H9 (cell line): Measurements from ENCODE around the gene LYVE1. TPM values are rescaled to one million over a fixed set of nuclear protein-coding genes. Genes with fewer than 3 reads are reported as not detected.

ENCODE experiments used
- DNase-seq: peaks from one replicate; pipeline ENCODE4 v3.0.0-alpha.2; 2017
- H2AFZ ChIP-seq: one replicate; pipeline ENCODE4 v1.6.1; 2013; ENCODE audit warnings: mild to moderate bottlenecking, low read length, control low read depth, moderate library complexity
- H2AK5ac ChIP-seq: 2 replicates; pipeline ENCODE4 v1.6.1; 2013; ENCODE audit warnings: low read length, control low read depth, mixed read lengths; ENCODE audit not compliant: insufficient read length
- H2BK120ac ChIP-seq: one replicate; pipeline ENCODE4 v1.6.1; 2013; ENCODE audit warnings: low read depth, mild to moderate bottlenecking, low read length, control low read depth, inconsistent platforms; ENCODE audit not compliant: poor library complexity, severe bottlenecking
- H2BK12ac ChIP-seq: 2 replicates; pipeline ENCODE4 v1.6.1; 2013; ENCODE audit warnings: low read length, control low read depth, mixed read lengths, low read depth; ENCODE audit not compliant: insufficient read length
- H2BK15ac ChIP-seq: 2 replicates; pipeline ENCODE4 v1.6.1; 2013; ENCODE audit warnings: low read depth, low read length, control low read depth
- H2BK20ac ChIP-seq: one replicate; pipeline ENCODE4 v1.6.1; 2013; ENCODE audit warnings: low read depth, mild to moderate bottlenecking, low read length, control low read depth, inconsistent platforms; ENCODE audit not compliant: poor library complexity, severe bottlenecking
- H2BK5ac ChIP-seq: 2 replicates; pipeline ENCODE4 v1.6.1; 2013; ENCODE audit warnings: low read length, control low read depth, mixed read lengths; ENCODE audit not compliant: insufficient read length
- H3K14ac ChIP-seq: 2 replicates; pipeline ENCODE4 v1.6.1; 2013; ENCODE audit warnings: low read length, control low read depth; ENCODE audit not compliant: insufficient read depth
- H3K18ac ChIP-seq: 2 replicates; pipeline ENCODE4 v1.6.1; 2013; ENCODE audit warnings: low read depth, mild to moderate bottlenecking, mixed read lengths, low read length, control low read depth; ENCODE audit not compliant: insufficient read length
- H3K23ac ChIP-seq: 2 replicates; pipeline ENCODE4 v1.6.1; 2013; ENCODE audit warnings: low read length, control low read depth, mixed read lengths, low read depth; ENCODE audit not compliant: insufficient read length
- H3K23me2 ChIP-seq: 2 replicates; pipeline ENCODE4 v1.6.1; 2013; ENCODE audit warnings: low read depth, mild to moderate bottlenecking, mixed read lengths, low read length, control low read depth; ENCODE audit not compliant: insufficient read length, poor library complexity, severe bottlenecking
- H3K27ac ChIP-seq: 2 replicates; pipeline ENCODE4 v1.5.1; 2013; ENCODE audit warnings: low read length, control low read depth, mixed read lengths, low read depth; ENCODE audit not compliant: insufficient read length
- H3K27me3 ChIP-seq: 2 replicates; pipeline ENCODE4 v1.6.1; 2013; ENCODE audit warnings: low read length, control low read depth, inconsistent platforms; ENCODE audit not compliant: insufficient read depth
- H3K4ac ChIP-seq: 2 replicates; pipeline ENCODE4 v1.6.1; 2013; ENCODE audit warnings: low read depth, mild to moderate bottlenecking, control low read depth, inconsistent platforms, low read length, moderate library complexity
- H3K4me1 ChIP-seq: 2 replicates; pipeline ENCODE4 v1.6.1; 2013; ENCODE audit warnings: low read length, control low read depth, inconsistent platforms; ENCODE audit not compliant: insufficient read depth
- H3K4me2 ChIP-seq: 2 replicates; pipeline ENCODE4 v1.6.1; 2013; ENCODE audit warnings: low read length, control low read depth, mixed read lengths; ENCODE audit not compliant: insufficient read length, insufficient read depth
- H3K56ac ChIP-seq: 2 replicates; pipeline ENCODE4 v1.6.1; 2013; ENCODE audit warnings: low read depth, mild to moderate bottlenecking, mixed read lengths, low read length, control low read depth; ENCODE audit not compliant: insufficient read length
- H3K79me1 ChIP-seq: 2 replicates; pipeline ENCODE4 v1.6.1; 2013; ENCODE audit warnings: low read depth, mild to moderate bottlenecking, moderate library complexity, low read length, control low read depth, inconsistent platforms; ENCODE audit not compliant: insufficient read depth, poor library complexity, severe bottlenecking
- H3K79me2 ChIP-seq: 2 replicates; pipeline ENCODE4 v1.6.1; 2013; ENCODE audit warnings: low read length, control low read depth, inconsistent platforms; ENCODE audit not compliant: insufficient read depth
- H3K9ac ChIP-seq: 2 replicates; pipeline ENCODE4 v1.6.1; 2013; ENCODE audit warnings: low read length, control low read depth, mixed read lengths; ENCODE audit not compliant: insufficient read length; ENCODE audit errors: extremely low read depth
- H3K9me3 ChIP-seq: one replicate; pipeline ENCODE4 v1.6.1; 2013; ENCODE audit warnings: low read depth, low read length, inconsistent platforms; ENCODE audit not compliant: control insufficient read depth
- H3T11ph ChIP-seq: one replicate; pipeline ENCODE4 v1.6.1; 2013; ENCODE audit warnings: mild to moderate bottlenecking, low read length, control low read depth, inconsistent platforms
- H4K20me1 ChIP-seq: one replicate; pipeline ENCODE4 v1.6.1; 2013; ENCODE audit not compliant: control insufficient read depth, insufficient read length, insufficient read depth
- H4K5ac ChIP-seq: 2 replicates; pipeline ENCODE4 v1.6.1; 2013; ENCODE audit warnings: low read depth, mild to moderate bottlenecking, mixed read lengths, low read length, control low read depth; ENCODE audit not compliant: insufficient read length
- H4K8ac ChIP-seq: replicated peaks from 2 replicates; pipeline ENCODE4 v1.6.1; 2013; ENCODE audit warnings: low read length, control low read depth, mixed read lengths, low read depth; ENCODE audit not compliant: insufficient read length
- H4K91ac ChIP-seq: 2 replicates; pipeline ENCODE4 v1.6.1; 2013; ENCODE audit warnings: low read depth, mild to moderate bottlenecking, moderate library complexity, mixed read lengths, low read length, control low read depth; ENCODE audit not compliant: insufficient read length
- H3K27ac Mint-ChIP-seq, 3 experiments: 2 replicates in 2 of 3; 3 replicates in 1 of 3; pipeline ENCODE4 v1.8.0; 2020 to 2021; ENCODE audit warnings: mixed read lengths in 3 of 3, mild to moderate bottlenecking in 1 of 3, moderate library complexity in 1 of 3
- H3K27me3 Mint-ChIP-seq: 2 replicates; pipeline ENCODE4 v1.8.0; 2021; ENCODE audit warnings: low read depth, mild to moderate bottlenecking, moderate library complexity, mixed read lengths
- H3K36me3 Mint-ChIP-seq, 3 experiments: 2 replicates in 2 of 3; 3 replicates in 1 of 3; pipeline ENCODE4 v1.8.0; 2020 to 2021; ENCODE audit warnings: low read depth in 3 of 3, mixed read lengths in 3 of 3; ENCODE audit not compliant: insufficient read depth in 1 of 3
- H3K4me1 Mint-ChIP-seq, 2 experiments: 2 replicates each; pipeline ENCODE4 v1.8.0; 2020; ENCODE audit warnings: mixed read lengths in 2 of 2
- H3K4me3 Mint-ChIP-seq, 2 experiments: 2 replicates in 1 of 2; 3 replicates in 1 of 2; pipeline ENCODE4 v1.8.0; 2020 to 2021; ENCODE audit warnings: mild to moderate bottlenecking in 2 of 2, mixed read lengths in 2 of 2, moderate library complexity in 1 of 2
- H3K9me3 Mint-ChIP-seq, 2 experiments: 2 replicates in 1 of 2; 3 replicates in 1 of 2; pipeline ENCODE4 v1.8.0; 2020; ENCODE audit warnings: mild to moderate bottlenecking in 2 of 2, mixed read lengths in 2 of 2, moderate library complexity in 1 of 2
- WGBS: extraction: QIAGEN DNeasy Blood & Tissue Kit; methylation state at CpG from one replicate; pipeline ENCODE4 v1.1.7; 2013; ENCODE audit warnings: missing lambda C conversion rate, low lambda C conversion rate, mixed read lengths; ENCODE audit not compliant: insufficient read length; ENCODE audit errors: extremely low coverage; 5-methylcytosine and 5-hydroxymethylcytosine counted together
- total RNA-seq: library from RNA; stranded (reverse); gene quantifications from 2 replicates; pipeline ENCODE4 v1.2.1, GENCODE V29; 2021
- TF ChIP-seq, protein P1 (sequence below): fragments of 200-600 bp; sonication (generic); conservative IDR thresholded peaks from 3 replicates; pipeline ENCODE4 v1.8.0; 2021; ENCODE audit warnings: antibody characterized with exemption, mild to moderate bottlenecking

The LYVE1 gene
- total RNA-seq, 1 experiment from 2014 or later: not detected

DNA sequence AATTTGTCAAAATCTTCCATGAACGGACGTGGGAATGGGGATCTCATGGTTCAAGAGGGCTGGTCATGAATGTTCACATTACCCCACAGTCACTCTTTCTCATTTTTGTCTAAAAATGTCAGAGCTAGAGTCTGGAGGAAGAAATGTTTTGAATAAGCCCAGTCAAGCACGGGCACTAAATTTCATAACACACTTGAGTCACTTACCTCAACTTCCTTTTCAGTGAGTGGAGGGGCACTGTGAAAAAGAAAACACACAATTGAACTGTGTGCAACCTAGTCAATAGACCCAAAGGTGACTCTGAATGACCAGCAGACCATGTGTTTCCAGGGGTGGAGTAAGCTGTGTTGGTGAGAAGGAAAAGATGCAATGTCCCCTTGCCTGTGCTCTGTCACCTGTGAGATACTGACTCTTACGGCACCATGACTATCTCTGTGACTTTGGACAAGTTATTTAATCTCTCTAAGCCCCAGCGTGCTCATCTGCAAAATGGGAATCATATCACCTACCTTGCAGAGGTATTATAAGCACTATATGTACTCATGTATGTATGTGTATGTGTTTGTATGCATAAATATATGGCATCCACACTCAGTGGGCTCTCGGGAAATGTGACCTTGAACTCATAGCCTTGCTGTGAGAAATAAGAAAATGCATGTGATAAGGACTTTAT, 38.2 kb upstream of the LYVE1 start:
- H3K27ac Mint-ChIP-seq: no peak overlapping the region
- H3K4me2 ChIP-seq: no peak overlapping the region
- H3K4me1 Mint-ChIP-seq: peaks cover 13 to 14% of the 10 kb centered on the region in 2 experiments

More for the DNA sequence above, 38.2 kb upstream of the LYVE1 start:
- H3K9me3 Mint-ChIP-seq: no peaks in the 10 kb centered on the region
- no peak overlapping the region for H2BK5ac ChIP-seq
- no peak overlapping the region for H3K14ac ChIP-seq
- no peak overlapping the region for H2BK20ac ChIP-seq
- no peak overlapping the region for H3K23ac ChIP-seq
- no peak overlapping the region for H2AFZ ChIP-seq
- no peak overlapping the region for H3K4me3 Mint-ChIP-seq
- H3K36me3 Mint-ChIP-seq: no peaks in the 10 kb centered on the region
- no peak overlapping the region for H3K56ac ChIP-seq
- H4K20me1 ChIP-seq: no peaks in the 10 kb centered on the region
- no peaks in the 10 kb centered on the region for H3K79me2 ChIP-seq
- no peak overlapping the region for H2BK15ac ChIP-seq
- no peak overlapping the region for H2AK5ac ChIP-seq
- H3K23me2 ChIP-seq: no peaks in the 10 kb centered on the region
- TF ChIP-seq, protein P1, sequence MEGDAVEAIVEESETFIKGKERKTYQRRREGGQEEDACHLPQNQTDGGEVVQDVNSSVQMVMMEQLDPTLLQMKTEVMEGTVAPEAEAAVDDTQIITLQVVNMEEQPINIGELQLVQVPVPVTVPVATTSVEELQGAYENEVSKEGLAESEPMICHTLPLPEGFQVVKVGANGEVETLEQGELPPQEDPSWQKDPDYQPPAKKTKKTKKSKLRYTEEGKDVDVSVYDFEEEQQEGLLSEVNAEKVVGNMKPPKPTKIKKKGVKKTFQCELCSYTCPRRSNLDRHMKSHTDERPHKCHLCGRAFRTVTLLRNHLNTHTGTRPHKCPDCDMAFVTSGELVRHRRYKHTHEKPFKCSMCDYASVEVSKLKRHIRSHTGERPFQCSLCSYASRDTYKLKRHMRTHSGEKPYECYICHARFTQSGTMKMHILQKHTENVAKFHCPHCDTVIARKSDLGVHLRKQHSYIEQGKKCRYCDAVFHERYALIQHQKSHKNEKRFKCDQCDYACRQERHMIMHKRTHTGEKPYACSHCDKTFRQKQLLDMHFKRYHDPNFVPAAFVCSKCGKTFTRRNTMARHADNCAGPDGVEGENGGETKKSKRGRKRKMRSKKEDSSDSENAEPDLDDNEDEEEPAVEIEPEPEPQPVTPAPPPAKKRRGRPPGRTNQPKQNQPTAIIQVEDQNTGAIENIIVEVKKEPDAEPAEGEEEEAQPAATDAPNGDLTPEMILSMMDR: no peak
- no peaks in the 10 kb centered on the region for H3K27me3 ChIP-seq
- H4K5ac ChIP-seq: no peak overlapping the region
- no peak overlapping the region for H3K18ac ChIP-seq
- WGBS: no CpG with 5 or more reads among the region's 6 CpGs
- H3T11ph ChIP-seq: no peak overlapping the region
- no peaks in the 10 kb centered on the region for H3K27me3 Mint-ChIP-seq
- no peaks in the 10 kb centered on the region for H3K79me1 ChIP-seq
- no peak for DNase-seq
- H3K4ac ChIP-seq: no peak overlapping the region
- H2BK12ac ChIP-seq: no peak overlapping the region
- no peak overlapping the region for H4K8ac ChIP-seq
- no peak overlapping the region for H3K9ac ChIP-seq
- no peak overlapping the region for H4K91ac ChIP-seq
- H3K27ac ChIP-seq: no peak overlapping the region
- H2BK120ac ChIP-seq: no peak overlapping the region
- peaks cover 7% of the 10 kb centered on the region; the same call in 1 of the 2 replicates for H3K4me1 ChIP-seq
- no peaks in the 10 kb centered on the region for H3K9me3 ChIP-seq
